ENCODE results near the gene ADAMTSL3.
A peak's percentile ranks its signal among the peaks of the same experiment; 100 is the strongest.
"Not testable (repeated sequence)": the region's sequence is repeated elsewhere in the genome, so short reads cannot be mapped to it uniquely, and the experiment has no call there.

ADAMTSL3 gene

DNA sequence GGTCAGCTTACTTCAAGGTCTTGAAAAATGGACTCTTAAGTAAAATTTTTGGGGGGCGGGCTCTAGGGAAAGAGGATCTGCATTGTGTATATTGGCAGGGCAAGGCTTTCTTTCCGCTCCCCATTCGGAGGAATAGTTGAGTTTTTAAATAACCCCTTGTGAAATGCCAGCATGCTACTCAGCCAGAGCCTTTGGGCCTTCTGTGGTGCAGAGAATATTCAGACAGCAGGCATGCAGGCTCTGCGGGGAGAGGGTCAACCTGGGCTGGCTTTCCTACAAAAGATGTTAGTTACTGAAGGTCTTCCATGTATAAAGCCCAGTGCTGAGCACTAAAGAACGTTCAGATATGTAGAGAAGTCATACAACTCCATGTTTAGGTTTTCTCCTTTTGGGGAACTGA, 40.6 kb downstream of the ADAMTSL3 start:
- H3K4me3 ChIP-seq (ENCODE audit: low read depth, low read length) = no peak overlapping the region
- DNase-seq (ENCODE audit: low read depth) = no peak

DNA sequence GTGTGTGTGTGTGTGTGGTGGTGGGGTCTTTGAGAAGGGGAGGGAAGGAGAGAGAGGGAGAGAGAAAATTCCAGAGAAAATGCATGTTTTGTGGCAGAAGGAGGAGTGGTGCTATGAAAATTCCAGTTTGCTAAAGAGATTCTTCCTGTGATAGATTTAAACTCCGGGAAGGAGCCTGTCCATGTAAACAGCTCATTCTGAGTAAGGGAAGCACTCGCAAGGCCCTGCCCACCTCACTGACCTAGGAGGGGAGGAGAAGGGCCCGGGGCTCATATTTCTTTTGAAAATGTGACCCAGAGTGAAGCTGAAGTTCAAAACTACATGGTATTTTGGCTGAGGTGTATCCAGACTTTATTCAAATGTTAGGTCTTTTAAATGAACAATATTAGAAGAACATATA, 41.3 kb downstream of the ADAMTSL3 start:
- no peak overlapping the region for H3K4me3 ChIP-seq (ENCODE audit: low read depth, low read length)
- no peak for DNase-seq (ENCODE audit: low read depth)

DNA sequence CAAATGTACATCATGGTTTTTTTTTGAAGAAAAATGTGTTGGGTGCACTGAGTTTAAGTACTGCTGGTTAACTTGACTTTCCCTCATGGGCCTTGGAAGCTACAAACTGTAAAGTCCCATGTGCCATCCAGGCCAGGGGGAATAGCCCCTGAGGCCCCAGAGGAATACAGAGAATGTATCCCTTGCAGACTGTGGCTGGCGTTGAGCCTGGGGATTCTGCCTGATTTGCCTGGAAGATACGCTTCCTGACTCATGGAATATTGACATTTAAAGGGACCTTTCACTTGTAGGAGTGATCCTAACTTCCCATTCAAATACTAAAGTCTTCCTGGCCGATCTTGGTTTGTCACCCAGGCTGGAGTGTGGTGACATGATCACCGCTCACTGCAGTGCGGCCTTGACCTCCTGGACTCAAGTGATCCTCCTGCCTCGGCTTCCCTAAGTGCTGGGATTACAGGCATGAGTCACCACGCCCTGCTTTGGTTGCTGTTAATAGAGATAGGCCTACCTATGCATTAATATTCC, 42.0 kb downstream of the ADAMTSL3 start:
- H3K4me3 ChIP-seq (ENCODE audit: low read depth, low read length) = no peak overlapping the region
- no peak for DNase-seq (ENCODE audit: low read depth)

GRCh38 chr15:83697716-83698115, 43.8 kb downstream of the ADAMTSL3 start:
- DNase-seq (ENCODE audit: low read depth) = no peak
- H3K4me3 ChIP-seq (ENCODE audit: low read depth, low read length) = no peak overlapping the region

DNA sequence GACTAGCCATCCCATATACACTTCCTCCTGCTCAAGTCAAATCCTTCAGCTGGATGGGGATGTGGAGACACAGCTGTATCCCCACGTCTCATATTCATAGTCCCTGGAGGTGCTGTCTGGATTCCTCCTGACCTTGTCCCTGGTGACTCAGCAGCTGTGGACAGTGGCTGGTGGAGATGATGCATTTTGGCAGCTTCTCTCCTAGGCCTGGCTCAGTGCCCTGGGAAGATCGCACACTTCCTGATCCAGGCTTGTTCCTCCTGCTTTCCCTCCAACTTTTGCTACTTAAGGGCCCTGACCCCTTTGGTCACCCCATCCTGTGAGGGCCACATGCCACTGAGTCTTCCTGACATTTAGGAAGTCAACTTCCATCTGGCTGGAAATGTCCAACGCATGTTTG, 44.4 kb downstream of the ADAMTSL3 start:
- DNase-seq (ENCODE audit: low read depth) = peak; percentile 76
- H3K4me3 ChIP-seq (ENCODE audit: low read depth, low read length) = no peak overlapping the region

- DNase-seq (ENCODE audit: low read depth) = no peak
- H3K4me3 ChIP-seq (ENCODE audit: low read depth, low read length) = no peak overlapping the region
Observed at GRCh38 chr15:83699028-83699427, 45.1 kb downstream of the ADAMTSL3 start.

DNA sequence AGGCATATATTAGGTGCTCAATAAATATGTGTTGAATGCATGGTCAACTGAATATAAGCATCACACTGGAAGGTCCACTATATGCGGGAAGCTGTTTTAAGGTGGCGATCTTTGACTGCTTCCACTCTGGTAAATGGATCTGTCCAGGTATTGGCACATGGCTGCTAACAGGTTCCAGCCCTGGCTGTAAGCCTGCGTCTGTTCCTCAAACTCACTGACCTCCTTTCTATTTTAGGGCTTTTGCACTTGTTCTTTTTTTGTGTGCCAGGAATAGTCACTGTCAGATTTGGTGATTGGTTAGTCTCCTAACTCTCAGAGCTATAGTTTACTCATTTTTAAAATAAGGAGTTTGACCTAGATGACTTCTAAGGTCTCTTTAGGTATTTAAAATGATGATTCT, 46.2 kb downstream of the ADAMTSL3 start:
- H3K4me3 ChIP-seq (ENCODE audit: low read depth, low read length) = no peak overlapping the region
- DNase-seq (ENCODE audit: low read depth) = no peak

DNA sequence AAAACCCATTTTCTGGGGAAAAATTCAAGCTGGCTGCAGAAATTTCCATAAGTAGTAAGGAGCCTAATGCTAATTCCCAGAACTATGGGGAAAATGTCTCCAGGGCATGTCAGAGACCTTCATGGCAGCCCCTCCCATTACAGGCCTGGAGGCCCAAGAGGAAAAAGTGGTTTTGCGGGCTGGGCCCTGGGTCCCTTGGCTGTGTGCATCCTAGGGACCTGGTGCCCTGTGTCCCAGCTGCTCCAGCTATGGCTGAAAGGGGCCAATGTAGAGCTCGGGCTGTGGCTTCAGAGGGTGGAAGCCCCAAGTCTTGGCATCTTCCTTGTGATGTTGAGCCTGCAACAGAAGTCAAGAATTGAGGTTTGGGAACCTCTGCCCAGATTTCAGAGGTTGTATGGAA, 48.4 kb downstream of the ADAMTSL3 start:
- H3K4me3 ChIP-seq (ENCODE audit: low read depth, low read length); DNase-seq (ENCODE audit: low read depth): not testable (repeated sequence)

DNA sequence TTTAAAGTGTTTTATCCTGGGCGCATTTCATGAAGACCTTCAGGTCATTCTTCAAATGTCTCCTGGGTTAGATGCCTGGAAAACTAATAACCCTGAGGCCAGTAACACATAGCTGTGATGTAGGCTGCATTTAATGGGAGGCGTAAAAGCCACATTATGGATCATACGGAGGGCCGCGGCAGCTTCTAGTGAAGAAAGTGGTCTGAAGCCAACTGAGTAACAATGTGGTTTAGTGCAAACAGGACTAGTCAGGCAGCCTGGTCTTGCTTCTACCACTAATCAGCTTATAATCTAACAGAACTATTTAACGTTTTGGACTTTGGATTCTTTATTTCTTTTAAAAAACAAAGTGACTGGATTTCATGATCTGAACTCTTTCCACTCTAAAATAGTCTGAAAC, 54.4 kb downstream of the ADAMTSL3 start:
- H3K4me3 ChIP-seq (ENCODE audit: low read depth, low read length) = no peak overlapping the region
- no peak for DNase-seq (ENCODE audit: low read depth)

- H3K4me3 ChIP-seq (ENCODE audit: low read depth, low read length) = no peak overlapping the region
- DNase-seq (ENCODE audit: low read depth) = no peak
Observed at GRCh38 chr15:83709241-83709640, 55.3 kb downstream of the ADAMTSL3 start.

DNA sequence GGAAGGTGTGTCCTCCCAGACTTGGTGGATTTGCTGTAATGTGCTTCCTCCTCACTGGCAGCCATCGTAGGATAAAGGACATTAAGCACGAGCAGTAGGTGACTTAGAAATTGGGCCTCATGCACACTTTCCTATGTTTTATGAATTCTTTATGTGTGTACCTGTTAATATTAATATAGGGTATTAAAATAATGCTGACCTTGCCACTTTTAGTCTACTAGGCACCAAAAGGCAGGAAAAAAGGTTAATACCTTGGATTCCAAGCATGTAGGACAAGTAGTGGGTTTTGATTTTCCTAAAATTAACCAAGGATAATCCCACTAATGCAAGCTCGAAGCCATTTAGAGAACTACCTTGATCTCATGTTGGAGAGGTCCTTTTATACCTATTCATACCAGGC, 55.9 kb downstream of the ADAMTSL3 start:
- no peak for DNase-seq (ENCODE audit: low read depth)
- no peak overlapping the region for H3K4me3 ChIP-seq (ENCODE audit: low read depth, low read length)

DNA sequence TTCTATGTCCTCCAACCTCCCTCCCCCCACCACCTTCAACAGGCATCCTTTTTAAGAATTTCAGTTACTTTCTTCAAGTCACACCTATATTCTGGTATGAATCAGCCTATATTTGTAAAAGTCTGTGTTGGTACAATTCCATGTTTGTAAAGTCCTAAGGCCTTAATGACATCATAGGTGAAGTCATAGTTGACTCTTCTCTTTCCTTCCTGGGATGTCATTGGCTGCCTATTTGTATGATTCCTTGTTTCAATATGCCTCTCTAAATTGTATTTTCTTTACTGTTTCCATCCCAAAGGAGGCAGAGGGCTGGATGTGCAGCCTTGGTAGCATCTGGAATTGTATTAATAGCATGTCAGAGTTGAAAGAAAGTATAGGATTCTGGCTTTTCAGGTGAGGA, 56.5 kb downstream of the ADAMTSL3 start:
- no peak overlapping the region for H3K4me3 ChIP-seq (ENCODE audit: low read depth, low read length)
- DNase-seq (ENCODE audit: low read depth) = no peak

DNA sequence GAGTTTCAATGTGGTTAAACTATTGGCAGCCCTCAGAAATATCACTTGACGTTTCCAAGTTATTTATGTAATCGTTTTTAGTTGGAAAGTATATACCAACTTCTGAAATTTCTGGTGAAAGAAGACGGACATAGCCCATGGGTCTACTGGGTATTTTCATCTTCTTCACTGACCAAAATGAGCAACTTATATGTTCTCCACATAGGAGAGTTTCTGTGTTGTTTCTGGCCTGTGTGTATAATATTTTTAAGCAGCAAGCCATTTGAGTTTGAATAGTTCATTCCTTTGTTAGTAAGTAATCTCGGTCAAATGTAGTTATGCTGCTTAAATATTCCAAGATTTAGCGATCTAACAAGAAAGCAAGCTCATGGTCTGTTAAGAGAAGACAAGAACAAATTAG, 57.3 kb downstream of the ADAMTSL3 start:
- DNase-seq (ENCODE audit: low read depth) = no peak
- no peak overlapping the region for H3K4me3 ChIP-seq (ENCODE audit: low read depth, low read length)

DNA sequence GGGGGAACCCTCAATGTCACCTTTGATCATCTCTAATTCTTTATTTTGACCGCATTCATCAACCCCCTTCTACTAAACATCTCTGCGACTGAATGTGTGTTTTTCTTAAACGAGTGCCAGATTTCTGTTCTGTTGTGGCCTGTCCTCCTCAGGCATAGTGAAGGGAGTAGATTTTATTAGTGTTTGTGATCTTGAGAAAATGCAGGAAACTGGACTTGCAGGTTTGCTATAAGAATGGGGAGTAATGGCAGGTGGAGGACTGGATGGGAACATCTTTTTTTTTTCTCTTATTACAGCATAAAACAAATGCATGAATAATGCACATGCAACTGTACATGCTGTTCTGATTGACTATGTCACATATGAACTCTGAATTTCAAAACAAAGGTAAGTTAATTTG, 59.3 kb downstream of the ADAMTSL3 start:
- no peak for DNase-seq (ENCODE audit: low read depth)
- no peak overlapping the region for H3K4me3 ChIP-seq (ENCODE audit: low read depth, low read length)

- no peak overlapping the region for H3K4me3 ChIP-seq (ENCODE audit: low read depth, low read length)
- no peak for DNase-seq (ENCODE audit: low read depth)
Observed at GRCh38 chr15:83714939-83715628, 61.2 kb downstream of the ADAMTSL3 start.

- no peak for DNase-seq (ENCODE audit: low read depth)
- no peak overlapping the region for H3K4me3 ChIP-seq (ENCODE audit: low read depth, low read length)
Observed at GRCh38 chr15:83716605-83717004, 62.7 kb downstream of the ADAMTSL3 start.

DNA sequence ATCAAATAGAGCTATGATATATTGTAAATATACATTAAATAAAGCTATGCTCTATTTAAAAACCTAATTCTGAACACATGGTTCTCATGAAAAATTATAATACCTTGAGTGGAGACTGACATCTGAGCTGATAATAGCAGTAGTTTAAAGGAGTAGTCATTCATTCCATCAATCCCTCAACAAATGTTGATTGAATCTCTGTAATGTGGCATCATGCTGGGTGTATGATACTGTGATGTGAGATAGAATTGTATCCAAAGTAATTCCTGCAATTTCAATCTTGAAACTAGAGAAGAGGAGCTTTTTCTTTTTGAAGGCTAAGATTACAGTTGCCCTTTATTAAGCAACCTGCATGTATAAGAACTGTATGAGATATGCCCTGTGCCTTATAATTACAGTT, 63.1 kb downstream of the ADAMTSL3 start:
- no peak for DNase-seq (ENCODE audit: low read depth)
- no peak overlapping the region for H3K4me3 ChIP-seq (ENCODE audit: low read depth, low read length)

- H3K4me3 ChIP-seq (ENCODE audit: low read depth, low read length) = no peak overlapping the region
- no peak for DNase-seq (ENCODE audit: low read depth)
Observed at GRCh38 chr15:83720468-83720867, 66.5 kb downstream of the ADAMTSL3 start.

- H3K4me3 ChIP-seq (ENCODE audit: low read depth, low read length) = no peak overlapping the region
- no peak for DNase-seq (ENCODE audit: low read depth)
Observed at GRCh38 chr15:83721031-83721430, 67.1 kb downstream of the ADAMTSL3 start.

DNA sequence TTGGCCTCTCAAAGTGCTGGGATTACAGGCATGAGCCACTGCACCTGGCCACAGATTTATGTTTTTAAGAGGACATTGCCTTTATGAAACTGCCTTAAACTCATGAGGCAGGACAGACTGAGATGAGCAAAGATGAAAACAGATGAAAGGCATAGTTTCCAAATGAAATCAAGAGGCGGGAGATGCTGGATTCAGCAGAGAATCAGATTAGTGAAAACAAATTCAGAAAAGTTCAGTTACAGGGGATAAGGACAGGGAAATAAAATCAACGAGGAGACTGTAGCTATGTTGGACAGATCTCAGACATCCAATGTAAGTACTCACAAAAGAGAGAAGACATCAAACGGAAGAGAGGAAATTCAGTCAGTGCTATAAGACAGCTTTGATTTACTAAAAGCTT, 68.1 kb downstream of the ADAMTSL3 start:
- no peak overlapping the region for H3K4me3 ChIP-seq (ENCODE audit: low read depth, low read length)

DNA sequence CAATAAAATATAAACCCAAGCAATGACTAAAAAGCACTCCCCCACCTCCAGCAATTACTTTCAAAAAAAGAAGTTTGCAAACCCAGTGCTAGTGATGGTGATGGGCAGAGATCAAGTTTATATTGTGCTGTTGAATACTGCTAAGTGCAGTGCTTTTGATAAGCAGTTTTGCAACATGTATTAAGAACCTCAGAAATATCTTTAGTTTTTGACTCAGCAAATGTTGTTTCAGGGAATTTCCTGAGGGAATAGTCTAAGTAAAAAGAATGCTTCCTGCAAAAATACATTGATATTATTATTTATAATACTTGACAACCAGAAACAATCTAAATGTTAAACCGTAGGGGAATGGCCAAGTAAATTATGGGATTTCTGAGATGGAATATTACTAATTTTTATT, 69.3 kb downstream of the ADAMTSL3 start:
- no peak for DNase-seq (ENCODE audit: low read depth)
- no peak overlapping the region for H3K4me3 ChIP-seq (ENCODE audit: low read depth, low read length)

More for the DNA sequence above, 68.1 kb downstream of the ADAMTSL3 start:
- no peak for DNase-seq (ENCODE audit: low read depth)

DNA sequence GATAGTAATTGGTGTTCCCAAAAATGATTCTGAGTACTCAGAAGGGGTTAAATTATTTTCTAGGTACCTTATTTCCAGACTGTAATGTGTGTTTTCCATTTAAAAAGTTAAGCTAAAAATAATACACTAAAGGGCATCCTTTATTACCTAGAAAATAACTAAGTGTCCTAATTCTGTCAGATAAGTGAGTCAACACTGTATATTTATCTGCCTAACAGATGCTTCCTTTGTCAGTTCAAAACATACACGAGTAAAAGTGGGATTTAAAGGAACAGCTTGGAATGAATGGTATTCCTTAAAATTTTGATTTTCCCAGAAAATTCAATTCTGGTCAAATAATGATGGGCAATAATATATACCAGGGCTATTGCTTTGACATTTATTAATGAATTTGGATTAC, 78.3 kb downstream of the ADAMTSL3 start:
- H3K4me3 ChIP-seq (ENCODE audit: low read depth, low read length) = no peak overlapping the region
- no peak for DNase-seq (ENCODE audit: low read depth)

Data from skeletal muscle cell (primary cell).